WTC11 (cell line): ENCODE measurements around the gene SNAP29. TPM values are rescaled to one million over a fixed set of nuclear protein-coding genes. Genes with fewer than 3 reads are reported as not detected.

ENCODE experiments used
- ATAC-seq: fragments of 200-7000 bp; cut with Tn5 transposase; 2 replicates; pipeline ENCODE4 v1.10.0; 2021; ENCODE audit warnings: mild to moderate bottlenecking, moderate library complexity
- CTCF ChIA-PET: fragments of 300-600 bp; sonication (Branson Sonifier 250); formaldehyde crosslinking; loops from one replicate; lab custom pipeline; 2021; ENCODE audit warnings: antibody characterized with exemption; lab: Charles Lee
- POLR2A ChIA-PET: fragments of 350-600 bp; sonication (Branson Sonifier 250); formaldehyde crosslinking; loops from one replicate; lab custom pipeline; 2021; ENCODE audit warnings: antibody characterized with exemption; lab: Charles Lee
- DNase-seq: peaks from one replicate; pipeline ENCODE4 v3.0.0; 2021; ENCODE audit warnings: low spot score
- H3K27ac Mint-ChIP-seq: 2 replicates; pipeline ENCODE4 v1.8.0; 2021; ENCODE audit warnings: mixed read lengths
- H3K27me3 Mint-ChIP-seq: 2 replicates; pipeline ENCODE4 v1.8.0; 2021; ENCODE audit warnings: low read depth, mild to moderate bottlenecking, moderate library complexity, mixed read lengths
- H3K36me3 Mint-ChIP-seq: 2 replicates; pipeline ENCODE4 v1.8.0; 2021; ENCODE audit warnings: mixed read lengths
- H3K4me1 Mint-ChIP-seq: 2 replicates; pipeline ENCODE4 v1.8.0; 2022; ENCODE audit warnings: mixed read lengths
- H3K4me3 Mint-ChIP-seq: 2 replicates; pipeline ENCODE4 v1.8.0; 2021; ENCODE audit warnings: mild to moderate bottlenecking, moderate library complexity, mixed read lengths
- H3K9me3 Mint-ChIP-seq: 2 replicates; pipeline ENCODE4 v1.8.0; 2021; ENCODE audit warnings: mixed read lengths
- ATF2 ChIP-seq: sonication (generic); formaldehyde crosslinking; IDR thresholded peaks from 2 replicates; pipeline ENCODE4 v1.8.1; 2022; ENCODE audit warnings: low read depth, missing genetic modification reagents, borderline replicate concordance
- E2F1 ChIP-seq: sonication (generic); formaldehyde crosslinking; IDR thresholded peaks from 2 replicates; pipeline ENCODE4 v1.8.0; 2022; ENCODE audit warnings: mild to moderate bottlenecking, missing genetic modification reagents
- ESRRA ChIP-seq: sonication (generic); formaldehyde crosslinking; IDR thresholded peaks from 2 replicates; pipeline ENCODE4 v1.8.1; 2022; ENCODE audit warnings: mild to moderate bottlenecking, missing genetic modification reagents, borderline replicate concordance
- ETV6 ChIP-seq: sonication (generic); formaldehyde crosslinking; IDR thresholded peaks from 2 replicates; pipeline ENCODE4 v1.8.1; 2022; ENCODE audit warnings: mild to moderate bottlenecking, missing genetic modification reagents
- FOXP1 ChIP-seq: sonication (generic); formaldehyde crosslinking; IDR thresholded peaks from 2 replicates; pipeline ENCODE4 v1.8.0; 2022; ENCODE audit warnings: missing genetic modification reagents, mild to moderate bottlenecking, moderate library complexity, borderline replicate concordance
- FOXP4 ChIP-seq: sonication (generic); formaldehyde crosslinking; IDR thresholded peaks from 2 replicates; pipeline ENCODE4 v1.8.0; 2022; ENCODE audit warnings: mild to moderate bottlenecking, missing genetic modification reagents
- JUN ChIP-seq: sonication (generic); formaldehyde crosslinking; IDR thresholded peaks from 2 replicates; pipeline ENCODE4 v1.8.0; 2023; ENCODE audit warnings: mild to moderate bottlenecking, missing genetic modification reagents
- KAT7 ChIP-seq: sonication (generic); formaldehyde crosslinking; IDR thresholded peaks from 2 replicates; pipeline ENCODE4 v1.8.1; 2023; ENCODE audit warnings: missing genetic modification reagents, mild to moderate bottlenecking, borderline replicate concordance
- MYBL2 ChIP-seq: sonication (generic); formaldehyde crosslinking; IDR thresholded peaks from 2 replicates; pipeline ENCODE4 v1.8.1; 2023; ENCODE audit warnings: mild to moderate bottlenecking, moderate library complexity, missing genetic modification reagents
- NFE2L1 ChIP-seq: sonication (generic); formaldehyde crosslinking; IDR thresholded peaks from 2 replicates; pipeline ENCODE4 v1.8.1; 2023; ENCODE audit warnings: missing genetic modification reagents
- TEAD4 ChIP-seq: sonication (generic); formaldehyde crosslinking; IDR thresholded peaks from 2 replicates; pipeline ENCODE4 v1.8.0; 2022; ENCODE audit warnings: mild to moderate bottlenecking, missing genetic modification reagents
- ZNF281 ChIP-seq: sonication (generic); formaldehyde crosslinking; IDR thresholded peaks from 2 replicates; pipeline ENCODE4 v1.8.0; 2023; ENCODE audit warnings: mild to moderate bottlenecking, missing genetic modification reagents
- ZNF512 ChIP-seq: sonication (generic); formaldehyde crosslinking; IDR thresholded peaks from 2 replicates; pipeline ENCODE4 v1.8.1; 2022; ENCODE audit warnings: missing genetic modification reagents, borderline replicate concordance
- ZNF671 ChIP-seq: fragments of 250-450 bp; sonication (Bioruptor Pico); IDR thresholded peaks from 2 replicates; pipeline ENCODE4 v1.8.0; 2021; ENCODE audit warnings: mild to moderate bottlenecking
- total RNA-seq: library from RNA; stranded (reverse); gene quantifications from 3 replicates; pipeline ENCODE4 v1.2.3, GENCODE V29; 2021
- TF ChIP-seq, protein P1 (sequence below): sonication (generic); formaldehyde crosslinking; IDR thresholded peaks from 2 replicates; pipeline ENCODE4 v1.8.1; 2023; ENCODE audit warnings: mild to moderate bottlenecking, missing genetic modification reagents, moderate library complexity

Gene SNAP29
- total RNA-seq, 1 experiment from 2014 or later, result 14.7 TPM

DNA sequence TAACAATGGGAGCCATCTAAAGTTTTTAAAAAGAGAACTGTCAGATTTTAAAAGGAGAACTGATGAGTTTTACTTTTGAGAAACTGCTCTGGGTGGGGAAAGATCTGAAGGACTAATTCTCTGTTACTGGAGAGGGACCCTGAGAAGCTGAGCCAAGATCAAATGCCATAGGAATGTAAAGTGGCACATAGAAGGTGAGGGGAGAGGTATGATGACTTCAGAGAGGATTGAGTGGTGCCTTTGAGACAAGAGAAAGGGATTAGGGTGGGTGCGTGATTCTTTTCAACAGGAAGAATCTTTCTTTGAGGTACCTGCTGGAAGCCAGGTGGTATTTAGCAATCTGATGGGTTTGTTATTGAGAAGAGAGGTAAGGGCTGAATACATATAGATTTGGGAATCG is 67.4 kb downstream of the SNAP29 start:
- Mint-ChIP-seq H3K4me1 (peaks cover 46% of the 10 kb centered on the region), H3K36me3 (peaks cover 17% of the 10 kb centered on the region), H3K9me3 (peaks cover 4% of the 10 kb centered on the region; the same call in 1 of the 2 replicates), H3K4me3 (peak overlapping the region; percentile 4), H3K27ac (peak overlapping the region; percentile 63), H3K27me3 (no peaks in the 10 kb centered on the region)
- CTCF ChIA-PET, result interaction anchor here (0.6 to 2.8 kb wide), 9 partner anchors 9 to 703 kb away, joined by 3 to 16 read pairs (median 3); partner anchors contain the start of gene CRKL
- ATAC-seq (peak; percentile 59), DNase-seq (no peak)
- POLR2A ChIA-PET, result interaction anchor here (1.1 kb wide), 1 partner anchor 11 kb away, joined by 3 read pairs; no protein-coding TSS in a partner anchor
- TF ChIP-seq ESRRA (CRISPR knock-in tag) (no peak), TEAD4 (CRISPR knock-in tag) (no peak), ZNF512 (CRISPR knock-in tag) (no peak), ATF2 (CRISPR knock-in tag) (no peak), JUN (CRISPR knock-in tag) (no peak), ZNF281 (CRISPR knock-in tag) (no peak), ETV6 (CRISPR knock-in tag) (no peak), ZNF671 (CRISPR knock-in tag) (no peak), FOXP1 (CRISPR knock-in tag) (no peak), KAT7 (CRISPR knock-in tag) (no peak), E2F1 (CRISPR knock-in tag) (no peak), NFE2L1 (no peak), FOXP4 (CRISPR knock-in tag) (no peak), MYBL2 (CRISPR knock-in tag) (no peak)
- TF ChIP-seq, protein P1, sequence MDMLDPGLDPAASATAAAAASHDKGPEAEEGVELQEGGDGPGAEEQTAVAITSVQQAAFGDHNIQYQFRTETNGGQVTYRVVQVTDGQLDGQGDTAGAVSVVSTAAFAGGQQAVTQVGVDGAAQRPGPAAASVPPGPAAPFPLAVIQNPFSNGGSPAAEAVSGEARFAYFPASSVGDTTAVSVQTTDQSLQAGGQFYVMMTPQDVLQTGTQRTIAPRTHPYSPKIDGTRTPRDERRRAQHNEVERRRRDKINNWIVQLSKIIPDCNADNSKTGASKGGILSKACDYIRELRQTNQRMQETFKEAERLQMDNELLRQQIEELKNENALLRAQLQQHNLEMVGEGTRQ, result no peak
